DND-41 (cell line): ENCODE results near the gene MAIP1.
A peak's percentile ranks its signal among the peaks of the same experiment; 100 is the strongest.

ENCODE experiments used
- ATAC-seq: fragments of 200-7000 bp; cut with Tn5 transposase; 3 replicates; pipeline ENCODE4 v1.9.1; 2021; ENCODE audit warnings: low read depth; ENCODE audit not compliant: insufficient read depth
- DNase-seq: peaks from one replicate; pipeline ENCODE4 v3.0.0-alpha.2; 2020
- H2AFZ ChIP-seq: 2 replicates; pipeline ENCODE4 v1.6.0; 2012; ENCODE audit warnings: low read depth, low read length
- H3K27ac ChIP-seq: 2 replicates; pipeline ENCODE4 v1.5.1; 2012; ENCODE audit warnings: low read length, inconsistent platforms
- H3K27me3 ChIP-seq: fragments of 200-600 bp; sonication (generic); 2 replicates; pipeline ENCODE4 v1.6.0; 2012; ENCODE audit warnings: low read length, mild to moderate bottlenecking, inconsistent platforms; ENCODE audit not compliant: insufficient read depth, poor library complexity
- H3K36me3 ChIP-seq: 2 replicates; pipeline ENCODE4 v1.5.1; 2012; ENCODE audit warnings: low read length, inconsistent platforms; ENCODE audit not compliant: insufficient read depth
- H3K4me1 ChIP-seq: 2 replicates; pipeline ENCODE4 v1.5.1; 2012; ENCODE audit warnings: mild to moderate bottlenecking, low read length; ENCODE audit not compliant: insufficient read depth
- H3K4me2 ChIP-seq: 2 replicates; pipeline ENCODE4 v1.6.0; 2012; ENCODE audit warnings: mild to moderate bottlenecking, moderate library complexity, low read length, inconsistent platforms; ENCODE audit not compliant: insufficient read depth
- H3K4me3 ChIP-seq, 2 experiments: fragments of 200-600 bp in 1 of 2; shearing (Covaris generic) in 1 of 2; 2 replicates each; pipeline ENCODE4 v1.5.1; 2012 to 2016; ENCODE audit warnings: inconsistent platforms in 2 of 2, low read length in 2 of 2, mild to moderate bottlenecking in 2 of 2, low read depth in 1 of 2, moderate library complexity in 1 of 2
- H3K79me2 ChIP-seq: 2 replicates; pipeline ENCODE4 v1.6.0; 2012; ENCODE audit warnings: low read length, inconsistent platforms; ENCODE audit not compliant: insufficient read depth
- H3K9ac ChIP-seq: 2 replicates; pipeline ENCODE4 v1.6.0; 2012; ENCODE audit warnings: low read depth, mild to moderate bottlenecking, inconsistent platforms, low read length, moderate library complexity
- H3K9me3 ChIP-seq: 2 replicates; pipeline ENCODE4 v1.5.1; 2012; ENCODE audit warnings: low read length, moderate library complexity, mild to moderate bottlenecking, inconsistent platforms; ENCODE audit not compliant: insufficient read depth, severe bottlenecking
- H4K20me1 ChIP-seq: 2 replicates; pipeline ENCODE4 v1.6.0; 2012; ENCODE audit warnings: low read length; ENCODE audit not compliant: insufficient read depth
- CTCF ChIP-seq: IDR thresholded peaks from 2 replicates; pipeline ENCODE4 v1.5.1; 2012; ENCODE audit warnings: borderline replicate concordance, low read length, moderate library complexity, mild to moderate bottlenecking; ENCODE audit not compliant: poor library complexity, severe bottlenecking; ENCODE audit errors: extremely low read depth
- EZH2 ChIP-seq: IDR thresholded peaks from 3 replicates; pipeline ENCODE4 v1.6.1; 2012; ENCODE audit warnings: borderline replicate concordance, low read depth, mild to moderate bottlenecking, moderate library complexity, low read length, inconsistent platforms; ENCODE audit not compliant: severe bottlenecking

MAIP1 gene

GRCh38 chr2:199972088-199972626, 16.8 kb downstream of the MAIP1 start:
- TF ChIP-seq CTCF (no peak), EZH2 (no peak)
- Histone ChIP-seq H3K27ac (no peak overlapping the region), H3K27me3 (no peaks in the 10 kb centered on the region), H3K79me2 (no peaks in the 10 kb centered on the region), H3K9ac (no peak overlapping the region), H3K4me2 (no peak overlapping the region), H4K20me1 (no peaks in the 10 kb centered on the region), H3K4me3 (no peak overlapping the region), H3K4me1 (no peaks in the 10 kb centered on the region), H3K9me3 (no peaks in the 10 kb centered on the region), H3K36me3 (no peaks in the 10 kb centered on the region; the same call in 1 of the 2 replicates), H2AFZ (no peak overlapping the region)
- DNase-seq (no peak), ATAC-seq (no peak)

GRCh38 chr2:199973703-199974102, 18.3 kb downstream of the MAIP1 start:
- peak; percentile 44; the same call in 1 of the 3 replicates for ATAC-seq
- Histone ChIP-seq H3K4me1 (no peaks in the 10 kb centered on the region), H2AFZ (no peak overlapping the region), H4K20me1 (no peaks in the 10 kb centered on the region), H3K27ac (no peak overlapping the region), H3K4me3 (no peak overlapping the region), H3K79me2 (no peaks in the 10 kb centered on the region), H3K36me3 (no peaks in the 10 kb centered on the region), H3K27me3 (no peaks in the 10 kb centered on the region), H3K9ac (no peak overlapping the region), H3K4me2 (no peak overlapping the region), H3K9me3 (no peaks in the 10 kb centered on the region)
- no peak for TF ChIP-seq EZH2
- peak; percentile 60 for TF ChIP-seq CTCF
- no peak for DNase-seq

GRCh38 chr2:199975273-199975895, 20.0 kb downstream of the MAIP1 start:
- no peaks in the 10 kb centered on the region for H4K20me1 ChIP-seq
- TF ChIP-seq CTCF (no peak), EZH2 (no peak)
- no peak for DNase-seq
- no peak overlapping the region for H3K9ac ChIP-seq
- no peak overlapping the region for H2AFZ ChIP-seq
- no peaks in the 10 kb centered on the region for H3K27me3 ChIP-seq
- H3K27ac ChIP-seq: no peak overlapping the region
- no peaks in the 10 kb centered on the region for H3K9me3 ChIP-seq
- ATAC-seq: no peak
- no peaks in the 10 kb centered on the region for H3K36me3 ChIP-seq
- H3K4me1 ChIP-seq: no peaks in the 10 kb centered on the region
- H3K79me2 ChIP-seq: no peaks in the 10 kb centered on the region
- no peak overlapping the region for H3K4me2 ChIP-seq
- no peak overlapping the region for H3K4me3 ChIP-seq

GRCh38 chr2:199977984-199978415, 22.6 kb downstream of the MAIP1 start:
- no peaks in the 10 kb centered on the region for H3K27me3 ChIP-seq
- H3K4me3 ChIP-seq: no peak overlapping the region
- DNase-seq (no peak), ATAC-seq (no peak)
- no peaks in the 10 kb centered on the region for H3K36me3 ChIP-seq
- TF ChIP-seq CTCF (no peak), EZH2 (no peak)
- no peak overlapping the region for H2AFZ ChIP-seq
- H3K79me2 ChIP-seq: no peaks in the 10 kb centered on the region
- H4K20me1 ChIP-seq: no peaks in the 10 kb centered on the region
- no peak overlapping the region for H3K4me2 ChIP-seq
- no peaks in the 10 kb centered on the region for H3K9me3 ChIP-seq
- no peak overlapping the region for H3K9ac ChIP-seq
- H3K27ac ChIP-seq: no peak overlapping the region
- no peaks in the 10 kb centered on the region for H3K4me1 ChIP-seq
